Measurements from ENCODE around the gene ERP44.

- TF ChIP-seq GATA2 (IDR thresholded peaks at IDR 0.05; ENCODE audit: low read depth, low read length) (no peak), GATA3 (IDR thresholded peaks at IDR 0.05; ENCODE audit: low read depth, low read length) (no peak)
These were observed 28.4 kb downstream of the ERP44 start for GRCh38 chr9:100070104-100071041.
